IMR-90 (cell line): Measurements from ENCODE around the gene TTC23. TPM values are rescaled to one million over a fixed set of nuclear protein-coding genes. Genes with fewer than 3 reads are reported as not detected.
A peak's percentile ranks its signal among the peaks of the same experiment; 100 is the strongest.

Experiments used
- ATAC-seq: fragments of 200-7000 bp; cut with Tn5 transposase; 2 replicates; pipeline ENCODE4 v1.9.1; 2020; ENCODE audit warnings: low read depth, mild to moderate bottlenecking, moderate library complexity
- BruUV-seq: library from RNA; stranded (reverse); fragments of 400-500 nt; replicated peaks from 2 replicates; lab custom pipeline; 2021; lab: Mats Ljungman, UMichigan
- CTCF ChIA-PET: fragments of 300-600 bp; formaldehyde crosslinking; extraction: SDS; loops from one replicate; lab custom pipeline; 2021; ENCODE audit warnings: antibody characterized with exemption; lab: Yijun Ruan, JAX
- POLR2A ChIA-PET: fragments of 300-600 bp; sonication (Branson Sonifier 250); formaldehyde crosslinking; loops from one replicate; lab custom pipeline; 2022; ENCODE audit warnings: antibody characterized with exemption; ENCODE audit not compliant: unreplicated experiment; lab: Charles Lee
- DNase-seq: peaks from one replicate; pipeline ENCODE4 v3.0.0; 2013
- H2AFZ ChIP-seq: replicated peaks from 2 replicates; pipeline ENCODE3; 2013; ENCODE audit warnings: low read length, mild to moderate bottlenecking; ENCODE audit not compliant: poor library complexity
- H2AK5ac ChIP-seq: 2 replicates; pipeline ENCODE4 v1.6.1; 2013; ENCODE audit warnings: low read depth, low read length, inconsistent platforms
- H2AK9ac ChIP-seq: replicated peaks from 2 replicates; pipeline ENCODE3; 2013; ENCODE audit warnings: mild to moderate bottlenecking, low read depth, low read length, moderate library complexity; ENCODE audit not compliant: poor library complexity
- H2BK120ac ChIP-seq: 2 replicates; pipeline ENCODE4 v1.6.1; 2013; ENCODE audit warnings: low read depth, low read length, inconsistent platforms
- H2BK15ac ChIP-seq: 3 replicates; pipeline ENCODE4 v1.6.1; 2013; ENCODE audit warnings: low read depth, low read length, inconsistent platforms
- H2BK20ac ChIP-seq: 2 replicates; pipeline ENCODE4 v1.6.1; 2013; ENCODE audit warnings: low read depth, mild to moderate bottlenecking, inconsistent platforms, low read length, moderate library complexity
- H2BK5ac ChIP-seq: 2 replicates; pipeline ENCODE4 v1.6.1; 2013; ENCODE audit warnings: mild to moderate bottlenecking, low read depth, low read length, inconsistent platforms; ENCODE audit not compliant: poor library complexity, severe bottlenecking
- H3K14ac ChIP-seq: replicated peaks from 2 replicates; pipeline ENCODE4 v1.6.1; 2013; ENCODE audit warnings: low read depth, low read length, inconsistent platforms
- H3K18ac ChIP-seq: 2 replicates; pipeline ENCODE4 v1.6.1; 2013; ENCODE audit warnings: low read depth, low read length, control low read depth
- H3K23ac ChIP-seq: 2 replicates; pipeline ENCODE4 v1.6.1; 2013; ENCODE audit warnings: low read depth, low read length, inconsistent platforms
- H3K27ac ChIP-seq: 2 replicates; pipeline ENCODE4 v1.5.1; 2013; ENCODE audit warnings: mild to moderate bottlenecking, control low read depth, low read length; ENCODE audit not compliant: insufficient read depth
- H3K27me3 ChIP-seq: 2 replicates; pipeline ENCODE4 v1.6.1; 2013; ENCODE audit warnings: low read length; ENCODE audit not compliant: control insufficient read depth, insufficient read depth
- H3K36me3 ChIP-seq: 2 replicates; pipeline ENCODE4 v1.6.1; 2013; ENCODE audit warnings: low read length, mixed read lengths; ENCODE audit not compliant: control insufficient read depth, insufficient read depth
- H3K4ac ChIP-seq: 2 replicates; pipeline ENCODE4 v1.6.1; 2013; ENCODE audit warnings: low read depth, low read length, inconsistent platforms
- H3K4me1 ChIP-seq: 2 replicates; pipeline ENCODE4 v1.6.1; 2013; ENCODE audit warnings: low read length, mixed read lengths; ENCODE audit not compliant: control insufficient read depth, insufficient read depth
- H3K4me2 ChIP-seq: 2 replicates; pipeline ENCODE4 v1.6.1; 2013; ENCODE audit warnings: low read depth, mild to moderate bottlenecking, control low read depth, low read length, moderate library complexity
- H3K4me3 ChIP-seq: 2 replicates; pipeline ENCODE4 v1.5.1; 2013; ENCODE audit warnings: low read depth, mild to moderate bottlenecking, control low read depth, low read length, moderate library complexity; ENCODE audit not compliant: insufficient read depth
- H3K56ac ChIP-seq: 2 replicates; pipeline ENCODE4 v1.6.1; 2013; ENCODE audit warnings: low read length, inconsistent platforms; ENCODE audit not compliant: insufficient read depth; ENCODE audit errors: extremely low read depth
- H3K79me1 ChIP-seq, 2 experiments: 2 replicates each; pipeline ENCODE4 v1.6.1; 2013; ENCODE audit warnings: low read length in 2 of 2, inconsistent platforms in 1 of 2, low read depth in 1 of 2
- H3K9ac ChIP-seq: 2 replicates; pipeline ENCODE4 v1.6.1; 2013; ENCODE audit warnings: low read depth, low read length, control low read depth
- H3K9me1 ChIP-seq: 2 replicates; pipeline ENCODE4 v1.6.1; 2013; ENCODE audit warnings: low read length, inconsistent platforms; ENCODE audit not compliant: insufficient read depth
- H3K9me3 ChIP-seq: 2 replicates; pipeline ENCODE4 v1.6.1; 2013; ENCODE audit warnings: low read length; ENCODE audit not compliant: control insufficient read depth, insufficient read depth
- H4K20me1 ChIP-seq: 2 replicates; pipeline ENCODE4 v1.6.1; 2013; ENCODE audit warnings: low read length, inconsistent platforms; ENCODE audit not compliant: insufficient read depth
- H4K5ac ChIP-seq: 2 replicates; pipeline ENCODE4 v1.6.1; 2013; ENCODE audit warnings: mild to moderate bottlenecking, low read depth, low read length, control low read depth
- H4K8ac ChIP-seq, 2 experiments: 2 replicates each; pipeline ENCODE4 v1.6.1; 2013; ENCODE audit warnings: low read depth in 2 of 2, low read length in 2 of 2, control low read depth in 1 of 2, inconsistent platforms in 1 of 2
- H4K91ac ChIP-seq: 2 replicates; pipeline ENCODE4 v1.6.1; 2013; ENCODE audit warnings: low read depth, low read length, inconsistent platforms; ENCODE audit not compliant: insufficient read depth
- NFE2L2 ChIP-seq: fragments of 150-350 bp; IDR thresholded peaks from 2 replicates; pipeline ENCODE4 v1.6.1; 2016; ENCODE audit warnings: low read depth, mild to moderate bottlenecking, low read length
- POLR2A ChIP-seq: IDR thresholded peaks from 2 replicates; pipeline ENCODE4 v1.6.1; 2012; ENCODE audit warnings: mild to moderate bottlenecking, low read depth, low read length
- WGBS, 2 experiments: methylation state at CpG; one replicate each; pipeline versions ENCODE4 v1.1.5 to v1.1.7; 2013; ENCODE audit warnings: missing lambda C conversion rate in 2 of 2; ENCODE audit not compliant: insufficient read length in 1 of 2; ENCODE audit errors: extremely low coverage in 2 of 2; 5-methylcytosine and 5-hydroxymethylcytosine counted together
- dilution Hi-C: fragments of 300-500 bp; cut with HindIII; formaldehyde crosslinking; loops from one replicate; pipeline ENCODE4 v1.14.3; 2018; ENCODE audit warnings: low sequenced_read_pairs; ENCODE audit not compliant: unreplicated experiment
- in situ Hi-C: fragments of 300-500 bp; cut with MboI; formaldehyde crosslinking; loops from 3 replicates; pipeline ENCODE4 v1.14.3; 2019; ENCODE audit warnings: low sequenced_read_pairs, inconsistent platforms, mixed read lengths
- intact Hi-C: fragments of 100-400 bp; cut with micrococcal nuclease; formaldehyde crosslinking; loops from 2 replicates; pipeline ENCODE4 v1.10.0; 2022
- polyA plus RNA-seq, 3 experiments: library from polyadenylated mRNA; depleted of rRNA; stranded (reverse); fragments of >200 nt; gene quantifications; 2 replicates each; pipeline ENCODE4 v1.2.3, GENCODE V29; 2012; ENCODE audit warnings: low replicate concordance in 1 of 3
- total RNA-seq: library from RNA; depleted of rRNA; stranded (reverse); fragments of >200 nt; gene quantifications from 2 replicates; pipeline ENCODE4 v1.2.3, GENCODE V29; 2012

The TTC23 gene
- total and polyA plus RNA-seq, 2 of the 4 experiments (the other 2 are of a cell fraction): 7.8 to 29.8 TPM

GRCh38 chr15:99211926-99212325 lies 37.5 kb downstream of the TTC23 start:
- POLR2A ChIA-PET: no interaction called here
- Histone ChIP-seq H3K9ac (no peak overlapping the region), H4K5ac (no peak overlapping the region), H2BK20ac (no peak overlapping the region), H3K27me3 (no peaks in the 10 kb centered on the region), H3K9me3 (no peaks in the 10 kb centered on the region), H2BK5ac (no peak overlapping the region), H3K36me3 (peaks cover 3% of the 10 kb centered on the region; the same call in 1 of the 2 replicates), H4K91ac (no peak overlapping the region), H3K18ac (no peak overlapping the region), H3K56ac (no peak overlapping the region), H3K27ac (no peak overlapping the region), H3K4me2 (no peak overlapping the region), H3K14ac (no peak overlapping the region), H3K4me1 (no peaks in the 10 kb centered on the region), H2BK15ac (peak overlapping the region; percentile 8; the same call in 1 of the 3 replicates), H2AK5ac (peak overlapping the region; percentile 47; the same call in 1 of the 2 replicates), H2AK9ac (no peak overlapping the region), H3K9me1 (0 out of 2 replicates have a peak, but pooled peaks cover 3% of the 10 kb centered on the region), H4K8ac (no peak overlapping the region; a peak in 1 of 4 replicates), H4K20me1 (peaks cover 5% of the 10 kb centered on the region; the same call in 1 of the 2 replicates), H2AFZ (no peak overlapping the region), H3K23ac (no peak overlapping the region), H3K4me3 (no peak overlapping the region), H3K4ac (peak overlapping the region; percentile 41), H2BK120ac (peak overlapping the region; percentile 20; the same call in 1 of the 2 replicates), H3K79me1 (no peaks in the 10 kb centered on the region; a peak in 2 of 4 replicates)
- TF ChIP-seq NFE2L2 (peak; percentile 34; the same call in 1 of the 2 replicates), POLR2A (no peak)
- no TSS peak for BruUV-seq
- in situ Hi-C loops (loop anchor here (5.0 to 25.0 kb wide), 2 partner anchors 115 to 775 kb away; no protein-coding TSS in a partner anchor), dilution Hi-C loops (loop anchor here (25.0 kb wide), 1 partner anchor 100 kb away; the partner anchor contains the start of gene SYNM), intact Hi-C loops (loop anchor here (5.0 to 10.0 kb wide), 3 partner anchors 90 to 697 kb away; no protein-coding TSS in a partner anchor)
- CTCF ChIA-PET: interaction anchor here (0.7 to 5.2 kb wide), 3 partner anchors 107 to 214 kb away, joined by 3 to 21 read pairs (median 10); partner anchors contain the start of gene SYNM
- peak; percentile 20 for DNase-seq
- ATAC-seq: peak; percentile 36
- 59% methylated on average over 2 of the region's 4 CpGs; no CpG with 5 or more reads in 1 of the 2 experiments for WGBS, 2 experiments
